Measurements from ENCODE around the gene ADAM19.
A peak's percentile ranks its signal among the peaks of the same experiment; 100 is the strongest.
"Not testable (repeated sequence)": the region's sequence is repeated elsewhere in the genome, so short reads cannot be mapped to it uniquely, and the experiment has no call there.

The ADAM19 gene

GRCh38 chr5:157482702-157483101 lies 92.9 kb downstream of the ADAM19 start:
- DNase-seq, result not testable (repeated sequence)

GRCh38 chr5:157481666-157482065 lies 93.9 kb downstream of the ADAM19 start:
- no peak for DNase-seq

- no peak for DNase-seq
These were observed 94.3 kb downstream of the ADAM19 start for GRCh38 chr5:157481265-157481664.

- DNase-seq, result no peak
These were observed 95.7 kb downstream of the ADAM19 start for GRCh38 chr5:157479612-157480510.

GRCh38 chr5:157479166-157479565 lies 96.4 kb downstream of the ADAM19 start:
- no peak for DNase-seq

- no peak for DNase-seq
These were observed 96.8 kb downstream of the ADAM19 start for GRCh38 chr5:157478726-157479125.

GRCh38 chr5:157477814-157478494 lies 97.6 kb downstream of the ADAM19 start:
- DNase-seq, result no peak

- DNase-seq, result peak; percentile 60
These were observed 98.7 kb downstream of the ADAM19 start for GRCh38 chr5:157476702-157477408.

GRCh38 chr5:157475432-157475831 lies 100.1 kb downstream of the ADAM19 start:
- DNase-seq, result no peak

GRCh38 chr5:157473383-157474320 lies 101.9 kb downstream of the ADAM19 start:
- peak; percentile 52 for DNase-seq

GRCh38 chr5:157471709-157472108 lies 103.9 kb downstream of the ADAM19 start:
- DNase-seq, result no peak

GRCh38 chr5:157470631-157471030 lies 104.9 kb downstream of the ADAM19 start:
- DNase-seq, result no peak

GRCh38 chr5:157469687-157470086 lies 105.9 kb downstream of the ADAM19 start:
- DNase-seq, result no peak

GRCh38 chr5:157469073-157469472 lies 106.5 kb downstream of the ADAM19 start:
- no peak for DNase-seq

- no peak for DNase-seq
These were observed 107.1 kb downstream of the ADAM19 start for GRCh38 chr5:157468293-157468965.

- DNase-seq, result no peak
These were observed 110.9 kb downstream of the ADAM19 start for GRCh38 chr5:157464519-157465171.

GRCh38 chr5:157463621-157464518 lies 111.7 kb downstream of the ADAM19 start:
- DNase-seq, result no peak

- DNase-seq, result no peak
These were observed 112.5 kb downstream of the ADAM19 start for GRCh38 chr5:157463081-157463480.

- no peak for DNase-seq
These were observed 114.4 kb downstream of the ADAM19 start for GRCh38 chr5:157460921-157461792.

Data from right hindlimb (tissue), 1 donor.